K562 (cell line): ENCODE data around the gene CYB5B. TPM values are rescaled to one million over a fixed set of nuclear protein-coding genes. Genes with fewer than 3 reads are reported as not detected.

Experiments used
- BMI1 ChIP-seq: fragments of 150-350 bp; IDR thresholded peaks from 2 replicates; pipeline ENCODE4 v1.6.1; 2014; ENCODE audit warnings: low read length
- C11orf30 ChIP-seq: fragments of 450-650 bp; IDR thresholded peaks from 2 replicates; pipeline ENCODE4 v1.6.1; 2016; ENCODE audit warnings: low read depth, mild to moderate bottlenecking
- CCNT2 ChIP-seq: IDR thresholded peaks from 2 replicates; pipeline ENCODE4 v1.6.1; 2011; ENCODE audit warnings: borderline replicate concordance, low read depth, mild to moderate bottlenecking, moderate library complexity, mixed read lengths, low read length; ENCODE audit not compliant: insufficient read length; ENCODE audit errors: extremely low read depth
- CTBP1 ChIP-seq: fragments of 450-650 bp; IDR thresholded peaks from 2 replicates; pipeline ENCODE4 v1.6.1; 2016; ENCODE audit warnings: borderline replicate concordance
- DDX20 ChIP-seq: fragments of 450-650 bp; IDR thresholded peaks from 2 replicates; pipeline ENCODE4 v1.6.1; 2016; ENCODE audit warnings: missing genetic modification characterization, low read depth, mild to moderate bottlenecking, missing compliant biosample characterization, moderate library complexity
- ELK3 ChIP-seq: fragments of 450-650 bp; formaldehyde crosslinking; IDR thresholded peaks from 2 replicates; pipeline ENCODE4 v1.4.0; 2020; ENCODE audit warnings: mild to moderate bottlenecking
- FOXM1 ChIP-seq, 2 experiments: fragments of 450-650 bp in 1 of 2; sonication (generic) in 1 of 2; formaldehyde crosslinking in 1 of 2; IDR thresholded peaks; 2 replicates each; pipeline versions ENCODE4 v1.6.1 to v1.9.0; 2017 to 2022; ENCODE audit warnings: low read depth in 2 of 2, mild to moderate bottlenecking in 2 of 2, missing genetic modification reagents in 1 of 2, moderate library complexity in 1 of 2
- HDAC2 ChIP-seq: fragments of 450-650 bp; IDR thresholded peaks from 2 replicates; pipeline ENCODE4 v1.6.1; 2016; ENCODE audit warnings: mild to moderate bottlenecking
- HLTF ChIP-seq: fragments of 450-650 bp; IDR thresholded peaks from 2 replicates; pipeline ENCODE4 v1.6.1; 2016
- IFI16 ChIP-seq: fragments of 250-450 bp; sonication (Bioruptor Pico); IDR thresholded peaks from 2 replicates; pipeline ENCODE4 v2.1.2; 2022; ENCODE audit warnings: mild to moderate bottlenecking, inconsistent platforms
- KAT8 ChIP-seq: fragments of 450-650 bp; IDR thresholded peaks from 2 replicates; pipeline ENCODE4 v1.6.1; 2016; ENCODE audit warnings: low read depth, mild to moderate bottlenecking
- MAFF ChIP-seq: IDR thresholded peaks from 2 replicates; pipeline ENCODE4 v1.6.1; 2012; ENCODE audit warnings: low read length, improper control_type of control experiment
- NFIX ChIP-seq: fragments of 250-450 bp; sonication (Bioruptor Pico); IDR thresholded peaks from 2 replicates; pipeline ENCODE4 v1.4.0; 2020; ENCODE audit warnings: low read depth, mild to moderate bottlenecking, moderate library complexity
- NR2F6 ChIP-seq: fragments of 450-650 bp; formaldehyde crosslinking; IDR thresholded peaks from 2 replicates; pipeline ENCODE4 v1.4.0; 2020; ENCODE audit warnings: mild to moderate bottlenecking
- PRDM10 ChIP-seq: fragments of 450-650 bp; IDR thresholded peaks from 2 replicates; pipeline ENCODE4 v1.6.1; 2018; ENCODE audit not compliant: partially characterized antibody
- SIN3A ChIP-seq, 2 experiments: fragments of 150-350 bp in 1 of 2; IDR thresholded peaks; 2 replicates each; pipeline ENCODE4 v1.6.1; 2011 to 2016; ENCODE audit warnings: borderline replicate concordance in 2 of 2, low read depth in 2 of 2, low read length in 2 of 2, mild to moderate bottlenecking in 2 of 2, moderate library complexity in 2 of 2; ENCODE audit not compliant: control insufficient read depth in 1 of 2
- SMARCE1 ChIP-seq: fragments of 450-650 bp; IDR thresholded peaks from 2 replicates; pipeline ENCODE4 v1.7.1; 2016; ENCODE audit warnings: mild to moderate bottlenecking
- SP2 ChIP-seq: IDR thresholded peaks from 2 replicates; pipeline ENCODE4 v1.6.1; 2011; ENCODE audit warnings: mild to moderate bottlenecking, low read depth, low read length, moderate library complexity; ENCODE audit not compliant: poor library complexity, severe bottlenecking; ENCODE audit errors: extremely low read depth
- SREBF1 ChIP-seq: fragments of 150-350 bp; IDR thresholded peaks from 2 replicates; pipeline ENCODE4 v1.6.1; 2014; ENCODE audit warnings: antibody characterized with exemption, low read depth, low read length, borderline replicate concordance
- SRSF9 ChIP-seq: fragments of 200-400 bp; formaldehyde crosslinking; IDR thresholded peaks from 2 replicates; pipeline ENCODE4 v1.6.1; 2017; ENCODE audit warnings: low read depth, low read length, borderline replicate concordance
- THRAP3 ChIP-seq: fragments of 450-650 bp; IDR thresholded peaks from 2 replicates; pipeline ENCODE4 v1.6.1; 2016; ENCODE audit warnings: mild to moderate bottlenecking, inconsistent platforms, borderline replicate concordance
- YBX1 ChIP-seq: fragments of 450-650 bp; IDR thresholded peaks from 2 replicates; pipeline ENCODE4 v1.7.1; 2016; ENCODE audit warnings: mild to moderate bottlenecking
- ZBED1 ChIP-seq: IDR thresholded peaks from 2 replicates; pipeline ENCODE4 v1.6.1; 2014
- ZFP1 ChIP-seq: fragments of 450-650 bp; formaldehyde crosslinking; IDR thresholded peaks from 2 replicates; pipeline ENCODE4 v1.4.0; 2020; ENCODE audit warnings: mild to moderate bottlenecking, mixed read lengths
- ZNF174 ChIP-seq: fragments of 250-450 bp; sonication (Bioruptor Pico); IDR thresholded peaks from 2 replicates; pipeline ENCODE4 v1.4.0; 2020; ENCODE audit warnings: mild to moderate bottlenecking
- ZNF431 ChIP-seq: sonication (generic); formaldehyde crosslinking; IDR thresholded peaks from 2 replicates; pipeline ENCODE4 v1.8.0; 2022; ENCODE audit warnings: mild to moderate bottlenecking, missing genetic modification reagents
- polyA plus RNA-seq, 8 experiments: library from polyadenylated mRNA; depleted of rRNA in 4 of 8; stranded (reverse) in 5 of 8; unstranded in 3 of 8; fragments of >200 nt; fragmentation: Nextera tagmentation in 2 of 8; fragmentation: Illumina TruSeq in 1 of 8; extraction: Ambion mirVana in 2 of 8; extraction: Trizol in 1 of 8; gene quantifications; 2 replicates each; pipeline versions ENCODE4 v1.2.1 to v1.2.3, GENCODE V29; 2011 to 2014; ENCODE audit warnings: inconsistent platforms in 1 of 8, missing spikeins in 1 of 8
- total RNA-seq, 7 experiments: library from RNA; depleted of rRNA in 6 of 7; stranded (reverse); fragments of >200 nt in 6 of 7; fragmentation: Illumina TruSeq in 2 of 7; extraction: Trizol in 2 of 7; gene quantifications; 2 replicates each; pipeline versions ENCODE4 v1.2.1 to v1.2.3, GENCODE V29; 2011 to 2021; ENCODE audit warnings: low replicate concordance in 1 of 7

The CYB5B gene
- total and polyA plus RNA-seq, 9 of the 15 experiments (the other 6 are each of a cell fraction or from before 2014, with no cell fraction given): 29.9 to 274 (median 136) TPM

- TF ChIP-seq CTBP1 (peak; percentile 69), PRDM10 (peak; percentile 25), KAT8 (no peak), SMARCE1 (peak; percentile 44), NR2F6 (no peak), ELK3 (CRISPR knock-in tag) (no peak), ZNF431 (CRISPR knock-in tag) (no peak), MAFF (no peak), HDAC2 (peak; percentile 72; the same call in 1 of the 2 replicates), DDX20 (tag) (no peak), HLTF (peak; percentile 70; the same call in 1 of the 2 replicates), SRSF9 (no peak), BMI1 (no peak), ZBED1 (no peak), IFI16 (CRISPR knock-in tag) (no peak), CCNT2 (no peak), ZFP1 (no peak), C11orf30 (peak; percentile 88), SP2 (peak; percentile 50), NFIX (CRISPR knock-in tag) (no peak), ZNF174 (CRISPR knock-in tag) (no peak), THRAP3 (no peak), SIN3A (IDR thresholded peaks at IDR 0.05; ENCODE audit: borderline replicate concordance in 2 of 2, control insufficient read depth in 1 of 2, low read depth in 2 of 2, low read length in 2 of 2) (peak; percentile 67 to 70; a peak in 2 of 4 replicates), FOXM1 (IDR thresholded peaks at IDR 0.05; ENCODE audit: low read depth) (peak; percentile 95), FOXM1 (CRISPR knock-in tag; IDR thresholded peaks at IDR 0.05; ENCODE audit: low read depth) (no peak), SREBF1 (no peak), YBX1 (no peak)
These were observed at the start of gene CYB5B (continued) for GRCh38 chr16:69424053-69424934.
